Subcutaneous abdominal adipose tissue (tissue), 5 donors: ENCODE measurements around the gene MLN.

Source experiments
- H3K27ac ChIP-seq: one replicate; pipeline ENCODE4 v1.7.0; 2013; ENCODE audit warnings: low read depth, mild to moderate bottlenecking, inconsistent platforms, low read length, moderate library complexity
- H3K27me3 ChIP-seq, 5 donors: one replicate each; pipeline ENCODE4 v1.7.0; 2013; ENCODE audit warnings: low read length in 5 of 5, inconsistent platforms in 1 of 5; ENCODE audit not compliant: control insufficient read depth in 5 of 5, insufficient read depth in 4 of 5
- H3K36me3 ChIP-seq, 5 donors: one replicate each; pipeline ENCODE4 v1.7.0; 2013; ENCODE audit warnings: low read length in 5 of 5; ENCODE audit not compliant: control insufficient read depth in 5 of 5, insufficient read depth in 5 of 5
- H3K4me1 ChIP-seq, 5 donors: one replicate each; pipeline ENCODE4 v1.7.0; 2013; ENCODE audit warnings: low read length in 5 of 5, mild to moderate bottlenecking in 3 of 5, moderate library complexity in 1 of 5; ENCODE audit not compliant: control insufficient read depth in 5 of 5, insufficient read depth in 5 of 5
- H3K4me3 ChIP-seq, 5 donors: one replicate each; pipeline ENCODE4 v1.7.0; 2013; ENCODE audit warnings: low read length in 5 of 5, low read depth in 1 of 5
- H3K9ac ChIP-seq, 5 donors: one replicate each; pipeline ENCODE4 v1.7.0; 2013; ENCODE audit warnings: low read length in 5 of 5, mild to moderate bottlenecking in 4 of 5, moderate library complexity in 3 of 5
- H3K9me3 ChIP-seq, 5 donors: one replicate each; pipeline ENCODE4 v1.7.0; 2013; ENCODE audit warnings: low read length in 5 of 5; ENCODE audit not compliant: control insufficient read depth in 5 of 5
- donor health status: healthy.
- donor health status: healthy.
- donor health status: healthy.
- donor health status: healthy.
- donor health status: healthy.

MLN gene

DNA sequence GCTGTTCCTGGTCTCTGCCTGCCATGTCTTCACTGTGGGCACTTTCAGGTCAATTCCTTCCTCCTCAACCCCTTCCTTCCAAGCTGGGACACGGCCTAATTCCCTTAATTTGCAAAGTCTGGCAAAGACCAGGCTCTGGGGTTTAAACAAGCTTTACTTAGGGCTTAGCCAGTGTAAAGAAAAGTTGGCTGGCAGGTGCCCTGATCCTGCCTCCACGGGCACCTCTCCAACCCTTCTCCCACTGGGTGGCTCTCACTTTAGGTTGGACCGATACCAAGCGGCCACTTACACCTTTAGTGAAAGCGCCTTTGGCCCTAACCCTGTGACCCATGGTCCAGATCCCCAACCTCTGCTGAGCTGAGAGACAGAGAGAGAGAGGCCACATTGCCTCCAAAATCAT lies 13.7 kb upstream of the MLN start:
- peaks cover 16 to 29% (median 21%) of the 10 kb centered on the region in 5 donors for H3K27me3 ChIP-seq
- no peak overlapping the region for H3K4me3 ChIP-seq
- H3K9ac ChIP-seq, result no peak overlapping the region

DNA sequence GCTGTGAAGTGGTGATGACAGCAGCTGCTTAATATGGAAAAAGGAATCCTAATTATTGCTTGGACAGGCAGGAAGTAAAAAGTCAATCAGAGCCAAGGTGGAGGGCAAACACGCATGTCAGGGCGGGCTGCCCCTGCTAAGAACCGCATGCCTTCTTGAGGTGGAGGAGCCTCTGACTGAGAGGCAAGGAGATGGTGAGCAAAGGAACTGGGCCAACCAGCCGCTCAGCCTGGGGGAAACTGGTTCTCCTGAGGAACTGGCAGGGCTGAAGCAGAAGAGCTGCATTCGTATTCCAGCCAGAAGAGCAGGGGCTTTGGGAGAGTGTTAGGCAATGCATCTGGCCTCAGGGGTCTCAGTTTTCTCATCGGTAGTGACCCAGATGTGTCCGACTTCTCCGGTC lies 13.1 kb upstream of the MLN start:
- Histone ChIP-seq H3K9me3 (peaks cover 0 to 3% (median 0%) of the 10 kb centered on the region in 5 donors), H3K36me3 (no peaks in the 10 kb centered on the region), H3K4me3 (no peak overlapping the region), H3K27ac (no peak overlapping the region), H3K4me1 (peaks cover 0 to 12% (median 0%) of the 10 kb centered on the region in 5 donors), H3K27me3 (peaks cover 19 to 33% (median 24%) of the 10 kb centered on the region in 5 donors), H3K9ac (no peak overlapping the region)

More for the DNA sequence above, 13.7 kb upstream of the MLN start:
- Histone ChIP-seq H3K9me3 (no peaks in the 10 kb centered on the region), H3K36me3 (no peaks in the 10 kb centered on the region), H3K27ac (no peak overlapping the region), H3K4me1 (peaks cover 0 to 12% (median 0%) of the 10 kb centered on the region in 5 donors)

DNA sequence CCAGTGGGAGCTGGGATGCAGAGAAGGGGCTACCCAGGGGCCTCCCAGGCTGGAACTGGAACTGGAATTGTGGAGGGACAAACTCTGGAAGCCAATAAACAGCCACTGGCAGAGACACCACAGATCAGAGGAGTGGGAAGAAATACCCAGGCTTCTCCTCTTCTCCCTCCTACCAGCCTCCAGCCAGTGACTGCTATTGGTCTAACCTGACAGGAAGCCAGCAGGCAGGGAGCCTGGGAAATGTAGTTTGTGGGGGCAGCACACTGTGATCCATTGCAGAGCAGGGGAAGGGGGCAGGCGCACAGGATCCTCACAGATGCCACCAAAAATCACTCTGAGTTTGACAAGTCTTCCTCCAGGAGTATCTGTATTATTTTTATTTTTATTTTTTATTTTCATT lies 12.1 kb upstream of the MLN start:
- no peaks in the 10 kb centered on the region for H3K36me3 ChIP-seq
- no peak overlapping the region for H3K4me3 ChIP-seq
- no peak overlapping the region for H3K27ac ChIP-seq
- H3K9ac ChIP-seq, result no peak overlapping the region
- peaks cover 22 to 33% (median 25%) of the 10 kb centered on the region in 5 donors for H3K27me3 ChIP-seq
- peaks cover 0 to 12% (median 0%) of the 10 kb centered on the region in 5 donors for H3K4me1 ChIP-seq
- peaks cover 0 to 3% (median 0%) of the 10 kb centered on the region in 5 donors for H3K9me3 ChIP-seq

- Histone ChIP-seq H3K9ac (no peak overlapping the region), H3K9me3 (peaks cover 0 to 3% (median 0%) of the 10 kb centered on the region in 5 donors), H3K36me3 (no peaks in the 10 kb centered on the region), H3K4me1 (peaks cover 0 to 12% (median 0%) of the 10 kb centered on the region in 5 donors), H3K4me3 (no peak overlapping the region), H3K27ac (no peak overlapping the region), H3K27me3 (peaks cover 22 to 32% (median 29%) of the 10 kb centered on the region in 5 donors)
These were observed 10.5 kb upstream of the MLN start for GRCh38 chr6:33813990-33814985.

DNA sequence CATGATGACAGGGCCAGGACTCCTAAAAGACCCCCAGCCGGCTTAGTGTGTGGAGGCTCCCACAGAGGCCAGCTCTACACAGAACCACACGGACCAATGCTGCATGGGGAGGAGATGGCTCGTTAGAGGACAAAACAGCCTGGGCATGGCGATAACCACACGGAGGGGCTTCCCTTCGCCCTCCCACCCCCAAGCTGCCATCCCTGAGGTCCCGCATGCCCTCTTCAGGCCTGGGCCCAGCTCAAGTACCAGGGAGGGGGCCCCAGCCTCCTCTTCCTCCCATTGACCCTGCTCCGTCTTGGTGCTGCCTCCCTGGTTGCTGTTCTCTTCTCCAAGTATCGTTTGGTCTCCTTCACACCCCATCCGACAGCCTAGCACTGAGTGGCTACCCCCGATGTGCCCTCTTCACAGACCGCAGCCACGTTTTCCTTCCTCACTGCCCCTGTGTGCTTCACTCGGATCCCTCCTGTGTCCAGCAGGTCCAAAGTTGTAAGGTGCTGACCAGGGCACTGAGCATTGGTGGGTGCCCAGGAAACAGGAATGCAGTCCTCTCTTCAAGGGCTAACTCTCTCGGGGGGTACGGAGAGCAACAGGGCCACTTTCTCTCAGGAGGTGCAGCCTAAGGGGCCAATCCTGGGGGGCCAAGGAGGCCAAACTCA lies 9.6 kb upstream of the MLN start:
- H3K9me3 ChIP-seq, result peaks cover 0 to 3% (median 0%) of the 10 kb centered on the region in 5 donors
- peaks cover 0 to 17% (median 0%) of the 10 kb centered on the region in 5 donors for H3K4me1 ChIP-seq
- H3K36me3 ChIP-seq, result no peaks in the 10 kb centered on the region
- no peak overlapping the region for H3K4me3 ChIP-seq
- peaks cover 20 to 32% (median 29%) of the 10 kb centered on the region in 5 donors for H3K27me3 ChIP-seq
- no peak overlapping the region for H3K9ac ChIP-seq
- H3K27ac ChIP-seq, result no peak overlapping the region

GRCh38 chr6:33812669-33813068 lies 8.9 kb upstream of the MLN start:
- peaks cover 0 to 20% (median 0%) of the 10 kb centered on the region in 5 donors for H3K4me1 ChIP-seq
- peaks cover 0 to 3% (median 0%) of the 10 kb centered on the region in 5 donors for H3K9me3 ChIP-seq
- H3K27me3 ChIP-seq, result peaks cover 23 to 32% (median 29%) of the 10 kb centered on the region in 5 donors
- no peak overlapping the region for H3K4me3 ChIP-seq
- no peaks in the 10 kb centered on the region for H3K36me3 ChIP-seq
- H3K9ac ChIP-seq, result no peak overlapping the region
- H3K27ac ChIP-seq, result no peak overlapping the region

DNA sequence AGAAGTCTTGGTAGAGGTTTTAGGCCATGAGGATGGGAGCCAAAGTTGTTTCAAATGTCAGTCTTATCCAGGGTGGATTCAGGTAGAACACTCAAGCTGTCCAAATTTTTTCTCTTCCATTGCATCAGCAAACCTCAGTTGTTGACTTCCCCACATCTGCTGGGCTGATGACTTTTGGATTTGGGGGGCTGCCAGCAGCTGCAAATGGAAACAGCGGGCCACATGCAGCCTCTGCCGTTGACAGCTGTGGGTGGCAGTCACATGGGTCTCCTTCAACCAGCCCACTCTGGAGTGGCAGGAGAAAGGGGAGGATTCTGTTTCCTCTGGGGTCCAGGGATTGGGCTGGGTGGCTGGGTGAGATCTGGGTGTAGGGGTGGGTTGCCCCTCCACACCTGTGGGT lies 5.8 kb upstream of the MLN start:
- Histone ChIP-seq H3K27me3 (peaks cover 28 to 34% (median 29%) of the 10 kb centered on the region in 5 donors), H3K36me3 (no peaks in the 10 kb centered on the region), H3K4me1 (peaks cover 0 to 31% (median 5%) of the 10 kb centered on the region in 5 donors), H3K27ac (no peak overlapping the region), H3K9me3 (peaks cover 0 to 3% (median 0%) of the 10 kb centered on the region in 5 donors), H3K4me3 (no peak overlapping the region), H3K9ac (no peak overlapping the region)

DNA sequence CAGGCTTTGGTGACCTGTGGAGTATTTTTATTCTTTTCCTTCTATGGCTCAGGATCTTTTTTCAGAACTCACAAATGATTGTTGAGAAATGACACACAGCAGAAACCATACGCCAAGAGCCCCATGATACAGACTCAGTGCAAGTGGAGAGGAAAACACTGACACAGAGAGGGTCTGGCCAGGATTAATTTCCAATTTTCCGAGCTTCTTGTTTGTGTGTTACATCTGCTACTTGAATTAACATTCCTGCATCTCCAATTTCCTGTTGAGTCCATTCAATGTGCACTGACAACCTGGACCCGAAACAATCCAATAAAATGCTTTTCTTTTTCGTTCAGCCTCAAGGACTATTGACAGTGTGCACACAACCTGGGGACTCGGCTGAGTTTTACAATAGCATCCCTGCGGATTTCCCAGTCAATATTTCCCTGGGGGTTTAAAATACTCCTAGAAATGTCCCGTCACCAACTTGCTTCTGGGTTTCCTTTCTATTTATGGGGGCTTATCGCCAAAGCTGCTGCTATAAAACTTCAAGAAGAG lies 4.9 kb upstream of the MLN start:
- Histone ChIP-seq H3K9ac (no peak overlapping the region), H3K27me3 (peaks cover 27 to 37% (median 28%) of the 10 kb centered on the region in 5 donors), H3K27ac (no peak overlapping the region), H3K4me1 (peaks cover 0 to 31% (median 5%) of the 10 kb centered on the region in 5 donors), H3K9me3 (peaks cover 0 to 3% (median 0%) of the 10 kb centered on the region in 5 donors), H3K36me3 (no peaks in the 10 kb centered on the region), H3K4me3 (no peak overlapping the region)

GRCh38 chr6:33807606-33808005 lies 3.8 kb upstream of the MLN start:
- H3K27ac ChIP-seq, result no peak overlapping the region
- peaks cover 0 to 3% (median 0%) of the 10 kb centered on the region in 5 donors for H3K9me3 ChIP-seq
- H3K9ac ChIP-seq, result no peak overlapping the region
- no peaks in the 10 kb centered on the region for H3K36me3 ChIP-seq
- H3K4me3 ChIP-seq, result no peak overlapping the region
- H3K27me3 ChIP-seq, result peaks cover 21 to 33% (median 25%) of the 10 kb centered on the region in 5 donors
- peaks cover 0 to 31% (median 5%) of the 10 kb centered on the region in 5 donors for H3K4me1 ChIP-seq
